AG04450 (cell line): ENCODE results near the gene ZNF134. TPM values are rescaled to one million over a fixed set of nuclear protein-coding genes. Genes with fewer than 3 reads are reported as not detected.

Experiments
- CTCF ChIA-PET: fragments of 300-600, 350-600 bp; formaldehyde crosslinking; extraction: SDS; loops from one replicate; lab custom pipeline; 2022; ENCODE audit warnings: antibody characterized with exemption, inconsistent platforms; lab: Charles Lee
- POLR2A ChIA-PET: fragments of 350-600 bp; formaldehyde crosslinking; extraction: SDS; loops from one replicate; lab custom pipeline; 2021; ENCODE audit warnings: antibody characterized with exemption, inconsistent platforms; lab: Yijun Ruan, JAX
- DNase-seq: peaks from one replicate; pipeline ENCODE4 v3.0.0-alpha.2; 2011; ENCODE audit warnings: low read depth, low spot score
- H3K27ac ChIP-seq: one replicate; pipeline ENCODE4 v1.5.1; 2012; ENCODE audit warnings: low read depth, low read length, control low read depth
- H3K27me3 ChIP-seq: one replicate; pipeline ENCODE4 v1.6.0; 2012; ENCODE audit warnings: low read length; ENCODE audit not compliant: control insufficient read depth, insufficient read depth
- H3K4me3 ChIP-seq: 2 replicates; pipeline ENCODE4 v1.5.1; 2011; ENCODE audit warnings: mild to moderate bottlenecking, low read depth, low read length, control low read depth
- H3K9me3 ChIP-seq: 2 replicates; pipeline ENCODE4 v1.5.1; 2012; ENCODE audit warnings: low read length; ENCODE audit not compliant: control insufficient read depth, insufficient read depth
- polyA plus RNA-seq: library from polyadenylated mRNA; depleted of rRNA; stranded (reverse); fragments of >200 nt; gene quantifications from 2 replicates; pipeline ENCODE4 v1.2.3, GENCODE V29; 2011
- TF ChIP-seq, protein P1 (sequence below): IDR thresholded peaks from 2 replicates; pipeline ENCODE4 v1.5.1; 2011; ENCODE audit warnings: low read depth, low read length, control low read depth, inconsistent platforms

ZNF134 gene
- polyA plus RNA-seq, 1 experiment = 10.9 TPM

DNA sequence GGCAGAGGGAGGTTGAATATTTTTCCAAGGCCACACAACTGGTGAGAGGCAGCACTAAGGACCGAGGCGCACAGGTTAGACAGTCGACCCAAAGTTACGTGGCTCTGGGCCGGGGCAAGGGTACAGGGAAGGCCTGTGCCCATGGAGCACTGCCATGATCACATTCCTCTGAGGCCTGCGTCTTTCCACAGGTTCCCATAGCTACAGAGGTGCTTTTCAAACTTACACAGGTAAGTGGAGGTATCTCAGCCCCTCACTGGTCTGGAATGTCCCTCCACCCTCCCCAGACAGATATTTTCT, 19.7 kb downstream of the ZNF134 start:
- TF ChIP-seq, protein P1, sequence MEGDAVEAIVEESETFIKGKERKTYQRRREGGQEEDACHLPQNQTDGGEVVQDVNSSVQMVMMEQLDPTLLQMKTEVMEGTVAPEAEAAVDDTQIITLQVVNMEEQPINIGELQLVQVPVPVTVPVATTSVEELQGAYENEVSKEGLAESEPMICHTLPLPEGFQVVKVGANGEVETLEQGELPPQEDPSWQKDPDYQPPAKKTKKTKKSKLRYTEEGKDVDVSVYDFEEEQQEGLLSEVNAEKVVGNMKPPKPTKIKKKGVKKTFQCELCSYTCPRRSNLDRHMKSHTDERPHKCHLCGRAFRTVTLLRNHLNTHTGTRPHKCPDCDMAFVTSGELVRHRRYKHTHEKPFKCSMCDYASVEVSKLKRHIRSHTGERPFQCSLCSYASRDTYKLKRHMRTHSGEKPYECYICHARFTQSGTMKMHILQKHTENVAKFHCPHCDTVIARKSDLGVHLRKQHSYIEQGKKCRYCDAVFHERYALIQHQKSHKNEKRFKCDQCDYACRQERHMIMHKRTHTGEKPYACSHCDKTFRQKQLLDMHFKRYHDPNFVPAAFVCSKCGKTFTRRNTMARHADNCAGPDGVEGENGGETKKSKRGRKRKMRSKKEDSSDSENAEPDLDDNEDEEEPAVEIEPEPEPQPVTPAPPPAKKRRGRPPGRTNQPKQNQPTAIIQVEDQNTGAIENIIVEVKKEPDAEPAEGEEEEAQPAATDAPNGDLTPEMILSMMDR = no peak
- H3K27ac ChIP-seq = no peak overlapping the region
- ChIA-PET POLR2A (interaction anchor here (1.5 kb wide), 1 partner anchor 48 kb away, joined by 7 read pairs; the partner anchor contains the start of gene ZNF551), CTCF (interaction anchor here (1.9 kb wide), 1 partner anchor 48 kb away, joined by 6 read pairs; the partner anchor contains the start of gene ZNF551)
- no peaks in the 10 kb centered on the region for H3K27me3 ChIP-seq
- no peak for DNase-seq
- peaks cover 14% of the 10 kb centered on the region for H3K9me3 ChIP-seq
- peak overlapping the region; percentile 91 for H3K4me3 ChIP-seq

DNA sequence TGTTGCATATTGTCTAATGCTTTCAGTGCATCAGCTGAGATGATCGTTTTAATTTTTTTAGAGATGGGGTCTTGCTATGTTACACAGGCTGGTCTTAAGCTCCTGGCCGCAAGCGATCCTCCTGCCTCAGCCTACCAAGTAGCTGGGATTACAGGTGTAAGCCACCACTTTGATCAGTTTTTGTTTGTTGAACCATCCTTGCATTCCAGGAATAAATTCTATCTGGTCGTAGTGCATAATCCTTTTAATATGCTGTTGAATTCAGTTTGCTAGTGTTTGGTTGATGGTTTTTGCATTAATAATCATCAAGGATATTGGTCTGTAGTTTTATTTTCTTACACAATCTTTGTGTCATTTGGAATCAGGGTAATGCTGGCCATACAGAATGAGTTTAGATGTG, 23.3 kb downstream of the ZNF134 start:
- no peak overlapping the region for H3K27ac ChIP-seq
- POLR2A ChIA-PET = no interaction called here
- no peak for DNase-seq
- no peaks in the 10 kb centered on the region for H3K27me3 ChIP-seq
- CTCF ChIA-PET = no interaction called here
- TF ChIP-seq, protein P1 = no peak
- H3K4me3 ChIP-seq = no peak overlapping the region
- H3K9me3 ChIP-seq = peaks cover 34% of the 10 kb centered on the region; the same call in 1 of the 2 replicates

DNA sequence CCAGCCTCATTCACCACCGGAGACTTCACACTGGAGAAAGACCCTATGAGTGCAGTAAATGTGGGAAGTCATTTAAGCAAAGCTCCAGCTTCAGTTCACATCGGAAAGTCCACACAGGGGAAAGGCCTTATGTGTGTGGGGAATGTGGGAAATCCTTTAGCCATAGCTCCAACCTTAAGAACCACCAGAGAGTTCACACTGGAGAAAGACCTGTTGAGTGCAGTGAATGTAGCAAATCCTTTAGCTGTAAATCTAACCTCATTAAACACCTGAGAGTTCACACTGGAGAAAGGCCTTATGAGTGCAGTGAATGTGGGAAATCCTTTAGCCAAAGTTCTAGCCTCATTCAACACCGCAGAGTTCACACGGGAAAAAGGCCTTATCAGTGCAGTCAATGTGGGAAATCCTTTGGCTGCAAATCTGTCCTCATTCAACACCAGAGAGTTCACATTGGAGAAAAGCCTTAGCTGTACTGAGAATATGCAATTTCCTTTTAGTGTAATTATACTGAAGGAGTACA, 27.7 kb downstream of the ZNF134 start:
- CTCF ChIA-PET = no interaction called here
- H3K27me3 ChIP-seq = no peaks in the 10 kb centered on the region
- peaks cover 36% of the 10 kb centered on the region; the same call in 1 of the 2 replicates for H3K9me3 ChIP-seq
- no peak overlapping the region for H3K4me3 ChIP-seq
- no peak overlapping the region for H3K27ac ChIP-seq
- DNase-seq = no peak
- POLR2A ChIA-PET = no interaction called here
- TF ChIP-seq, protein P1 = no peak

DNA sequence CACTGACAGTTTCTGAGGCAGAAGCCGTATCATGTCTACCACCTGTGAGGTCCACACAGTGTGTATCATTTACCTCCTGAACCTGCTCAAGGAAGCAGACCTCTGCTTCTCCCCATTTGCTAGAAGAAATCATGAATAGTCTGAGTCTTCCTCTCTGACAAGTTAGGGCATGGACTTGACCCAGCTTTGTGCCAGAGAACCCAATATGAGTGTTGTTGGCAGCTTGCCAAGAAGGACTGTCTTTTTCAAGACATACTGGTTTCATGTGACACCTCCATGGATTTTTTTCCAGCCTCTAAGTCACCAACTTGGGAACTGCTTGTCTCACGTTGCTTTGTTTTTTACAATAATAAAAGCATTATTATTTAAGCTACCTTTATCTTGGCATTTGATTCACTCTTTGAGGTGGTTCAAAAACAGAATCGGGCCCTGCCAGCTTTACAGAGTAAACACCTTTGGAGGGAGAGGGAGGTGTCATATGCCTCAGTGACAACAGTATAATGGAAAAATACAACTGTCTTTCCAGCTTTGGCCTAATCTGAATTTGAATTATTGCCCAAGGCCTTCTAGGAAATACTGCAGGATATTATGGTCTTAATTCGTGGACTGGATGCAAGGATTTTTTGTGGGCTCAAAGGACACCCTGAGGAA, 28.5 kb downstream of the ZNF134 start:
- TF ChIP-seq, protein P1 = no peak
- Histone ChIP-seq H3K9me3 (peaks cover 33% of the 10 kb centered on the region; the same call in 1 of the 2 replicates), H3K27ac (no peak overlapping the region), H3K27me3 (no peaks in the 10 kb centered on the region), H3K4me3 (no peak overlapping the region)
- ChIA-PET POLR2A (interaction anchor here (0.6 kb wide), 1 partner anchor 541 kb away, joined by 4 read pairs; the partner anchor contains the start of gene ZNF274), CTCF (no interaction called here)
- DNase-seq = no peak

DNA sequence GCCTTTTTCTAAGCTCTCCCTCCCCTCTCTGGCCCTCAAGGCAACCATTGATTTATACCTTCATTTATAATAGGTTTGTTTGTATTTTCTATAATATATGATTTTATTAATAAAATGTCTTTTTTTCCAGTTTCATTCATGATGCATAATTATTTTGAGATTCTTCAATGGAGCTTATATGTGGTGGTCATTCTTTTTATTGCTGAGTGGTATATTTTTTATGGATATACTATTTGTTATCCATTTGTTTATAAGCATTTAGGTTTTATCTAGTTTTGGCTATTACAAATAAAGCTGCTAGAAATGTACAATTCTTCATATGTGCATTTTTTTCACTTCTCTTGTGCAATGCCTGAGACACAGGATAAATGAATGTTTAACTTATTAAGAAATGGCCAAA, 29.7 kb downstream of the ZNF134 start:
- DNase-seq = no peak
- TF ChIP-seq, protein P1 = no peak
- Histone ChIP-seq H3K4me3 (no peak overlapping the region), H3K27ac (no peak overlapping the region), H3K9me3 (peaks cover 29% of the 10 kb centered on the region; the same call in 1 of the 2 replicates), H3K27me3 (no peaks in the 10 kb centered on the region)
- CTCF ChIA-PET = no interaction called here
- POLR2A ChIA-PET = no interaction called here
